Measurements from ENCODE around the gene CALML4.

DNA sequence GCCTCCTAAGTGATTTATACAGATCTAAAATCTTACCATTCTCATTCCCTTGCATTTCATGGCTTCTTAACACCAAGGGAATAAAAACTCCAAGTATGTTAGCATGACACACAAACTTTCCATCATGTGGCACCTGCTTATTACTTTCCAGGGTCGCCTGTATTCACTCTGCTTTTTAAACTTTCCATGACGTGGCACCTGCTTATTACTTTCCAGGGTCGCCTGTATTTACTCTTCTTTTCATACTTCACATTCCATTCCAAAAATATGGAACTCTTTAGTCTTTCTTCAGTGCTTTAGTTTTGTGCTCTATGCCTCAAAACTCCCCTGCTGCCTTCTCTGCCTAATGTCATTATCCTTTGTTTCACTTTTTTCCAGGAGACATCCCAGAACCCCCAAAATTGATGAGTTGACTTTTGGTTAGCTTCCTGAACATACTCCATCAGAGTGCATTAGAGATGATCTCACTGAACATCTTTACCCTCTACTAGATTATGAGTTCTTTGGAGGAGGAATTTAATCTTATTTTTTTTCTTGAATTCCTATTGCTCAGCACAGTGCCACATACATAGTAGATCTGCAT, 47.0 kb downstream of the CALML4 start:
- TF ChIP-seq, protein P1, sequence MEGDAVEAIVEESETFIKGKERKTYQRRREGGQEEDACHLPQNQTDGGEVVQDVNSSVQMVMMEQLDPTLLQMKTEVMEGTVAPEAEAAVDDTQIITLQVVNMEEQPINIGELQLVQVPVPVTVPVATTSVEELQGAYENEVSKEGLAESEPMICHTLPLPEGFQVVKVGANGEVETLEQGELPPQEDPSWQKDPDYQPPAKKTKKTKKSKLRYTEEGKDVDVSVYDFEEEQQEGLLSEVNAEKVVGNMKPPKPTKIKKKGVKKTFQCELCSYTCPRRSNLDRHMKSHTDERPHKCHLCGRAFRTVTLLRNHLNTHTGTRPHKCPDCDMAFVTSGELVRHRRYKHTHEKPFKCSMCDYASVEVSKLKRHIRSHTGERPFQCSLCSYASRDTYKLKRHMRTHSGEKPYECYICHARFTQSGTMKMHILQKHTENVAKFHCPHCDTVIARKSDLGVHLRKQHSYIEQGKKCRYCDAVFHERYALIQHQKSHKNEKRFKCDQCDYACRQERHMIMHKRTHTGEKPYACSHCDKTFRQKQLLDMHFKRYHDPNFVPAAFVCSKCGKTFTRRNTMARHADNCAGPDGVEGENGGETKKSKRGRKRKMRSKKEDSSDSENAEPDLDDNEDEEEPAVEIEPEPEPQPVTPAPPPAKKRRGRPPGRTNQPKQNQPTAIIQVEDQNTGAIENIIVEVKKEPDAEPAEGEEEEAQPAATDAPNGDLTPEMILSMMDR (IDR thresholded peaks at IDR 0.05): peak in 1 of 4 experiments; percentile 11
- TF ChIP-seq POLR2AphosphoS5 (IDR thresholded peaks at IDR 0.05): no peak
- no peak for TF ChIP-seq POLR2A (IDR thresholded peaks at IDR 0.05)

Data from gastroesophageal sphincter (tissue), 3 donors.